ENCODE results near the gene LDHAL6B. TPM values are rescaled to one million over a fixed set of nuclear protein-coding genes. Genes with fewer than 3 reads are reported as not detected.
"Not testable (repeated sequence)": the region's sequence is repeated elsewhere in the genome, so short reads cannot be mapped to it uniquely, and the experiment has no call there.

The LDHAL6B gene
- not detected for total RNA-seq

GRCh38 chr15:59206623-59207183, at the start of gene LDHAL6B:
Gene LDHAL6B (plus strand): TSS chr15:59206843. CDS start chr15:59206941, 98 bp downstream.
- DNase-seq, result no peak

DNA sequence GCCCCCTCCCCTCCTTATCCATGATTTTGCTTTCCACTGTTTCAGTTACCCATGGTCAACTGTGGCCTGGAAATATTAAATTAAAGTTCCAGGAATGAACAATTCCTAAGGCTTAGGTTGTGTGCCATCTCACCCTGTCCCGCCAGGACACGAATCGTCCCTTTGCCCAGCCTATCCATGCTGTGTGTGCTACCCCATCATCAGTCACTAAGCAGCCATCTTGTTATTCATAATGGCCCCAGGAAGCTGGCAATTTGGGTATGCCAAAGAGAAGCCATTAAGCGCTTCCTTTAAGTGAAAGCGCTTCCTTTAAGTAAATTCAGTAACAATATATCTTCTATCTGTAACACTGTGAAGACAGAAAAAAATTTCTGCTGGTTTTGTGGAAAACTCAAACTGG, 49.2 kb upstream of the LDHAL6B start:
- no peak for DNase-seq

DNA sequence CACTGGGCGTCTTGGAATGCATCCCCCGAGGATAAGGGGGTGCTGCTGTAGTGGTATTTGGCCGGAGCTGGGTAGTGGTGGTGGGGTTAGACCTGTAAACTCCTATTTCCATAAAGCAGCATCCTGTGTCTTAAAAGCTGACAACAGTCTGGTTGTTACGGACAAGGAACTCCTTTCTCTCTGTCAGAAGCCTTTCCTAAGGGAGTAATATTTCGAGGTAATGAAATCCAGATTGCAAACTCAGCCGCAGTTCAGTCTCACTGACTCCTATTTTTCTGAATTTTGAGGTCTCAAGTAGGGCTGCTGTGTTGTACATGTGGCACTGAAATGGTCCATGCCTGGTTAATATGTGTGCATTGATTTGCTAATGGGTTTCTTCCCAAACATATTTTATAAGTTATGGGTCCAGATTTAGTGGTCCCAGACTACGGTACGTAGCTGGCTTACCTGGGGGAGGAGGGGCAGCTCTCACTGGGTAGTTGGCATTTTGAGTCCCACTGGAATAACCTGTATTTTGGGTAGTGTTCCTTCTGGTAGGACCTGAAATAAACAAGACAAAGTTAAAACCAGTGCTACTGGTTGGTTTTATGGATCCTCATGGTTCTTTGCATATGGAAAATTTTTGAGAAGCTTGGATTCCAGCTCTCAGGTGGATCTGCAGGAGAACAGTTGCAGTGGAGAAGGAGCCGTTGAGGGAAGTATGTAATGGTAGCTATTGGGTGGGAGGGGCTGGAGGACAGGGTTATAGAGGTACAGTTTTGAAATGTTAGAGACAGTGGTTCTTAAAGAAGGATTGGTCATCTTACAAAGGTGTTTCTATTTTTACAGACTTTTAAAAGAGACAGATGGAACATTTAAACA, 48.6 kb upstream of the LDHAL6B start:
- no peak for DNase-seq

DNA sequence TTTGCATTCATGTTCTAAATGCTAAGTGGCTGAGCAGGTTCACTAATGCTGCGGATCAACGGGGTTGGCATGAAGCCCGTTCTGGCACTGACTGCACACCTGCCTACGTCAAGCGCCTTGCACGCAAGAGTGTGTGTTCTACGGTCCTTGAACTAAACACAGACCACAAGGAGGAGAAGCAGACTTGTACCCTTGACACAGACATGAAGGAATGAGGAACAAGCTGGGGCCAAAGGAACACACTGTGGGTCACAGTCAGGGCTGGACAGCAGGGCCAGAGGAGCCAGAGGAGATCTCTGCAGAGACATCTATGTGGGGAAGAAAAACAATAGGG, 48.0 kb upstream of the LDHAL6B start:
- no peak for DNase-seq

- no peak for DNase-seq
Measured at GRCh38 chr15:59159210-59159609, 47.4 kb upstream of the LDHAL6B start.

DNA sequence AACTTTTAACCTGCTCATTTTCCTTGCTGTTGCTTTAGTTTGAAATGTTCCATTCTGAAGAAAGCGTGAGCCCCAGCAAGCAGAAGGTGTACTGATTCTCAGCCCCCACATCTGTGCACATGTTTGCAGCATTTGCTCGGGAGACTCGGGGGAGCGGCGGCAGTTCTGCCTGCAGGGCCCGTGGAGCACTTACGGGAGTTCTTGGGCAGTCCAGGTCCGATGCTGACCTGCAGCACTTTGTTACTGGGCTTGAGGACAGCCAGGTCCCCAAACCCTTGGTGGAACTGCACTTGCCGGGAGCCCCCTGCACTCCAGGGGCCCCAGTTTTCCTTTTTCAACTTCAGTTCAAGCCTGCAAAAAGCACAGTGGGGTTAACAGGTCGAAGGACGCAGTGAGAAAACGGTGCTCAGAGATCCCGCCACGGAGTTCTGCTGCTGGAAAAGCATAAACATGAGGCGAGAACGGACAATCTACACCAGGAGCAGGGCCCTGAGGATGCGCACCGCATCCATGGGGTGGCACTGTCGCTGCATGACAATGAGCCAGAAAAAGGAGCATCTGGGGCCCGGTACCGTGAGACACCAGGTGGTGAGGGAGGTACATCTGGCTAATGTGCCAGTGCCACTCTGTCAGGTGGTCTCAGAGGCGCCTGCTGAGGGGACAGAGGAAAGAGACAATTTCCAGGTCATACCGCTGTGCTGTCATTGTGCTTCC, 45.6 kb upstream of the LDHAL6B start:
- DNase-seq, result no peak

DNA sequence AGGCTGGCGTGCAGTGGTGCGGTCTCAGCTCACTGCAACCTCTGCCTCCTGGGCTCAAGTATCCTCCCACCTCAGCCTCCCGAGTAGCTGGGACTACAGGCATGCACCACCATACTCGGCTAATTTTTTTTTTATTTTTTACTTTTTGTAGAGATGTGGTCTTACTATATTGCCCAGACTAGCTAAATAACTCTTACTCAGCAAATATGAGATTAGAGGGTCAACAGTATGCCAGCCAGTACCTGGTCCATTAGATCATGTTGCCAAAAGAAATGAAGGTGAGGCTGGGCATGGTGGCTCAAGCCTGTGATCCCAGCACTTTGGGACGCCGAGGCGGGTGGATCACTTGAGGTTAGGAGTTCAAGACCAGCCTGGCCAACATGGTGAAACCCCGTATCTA, 44.6 kb upstream of the LDHAL6B start:
- not testable (repeated sequence) for DNase-seq

- DNase-seq, result no peak
Measured at GRCh38 chr15:59165726-59166125, 40.9 kb upstream of the LDHAL6B start.

DNA sequence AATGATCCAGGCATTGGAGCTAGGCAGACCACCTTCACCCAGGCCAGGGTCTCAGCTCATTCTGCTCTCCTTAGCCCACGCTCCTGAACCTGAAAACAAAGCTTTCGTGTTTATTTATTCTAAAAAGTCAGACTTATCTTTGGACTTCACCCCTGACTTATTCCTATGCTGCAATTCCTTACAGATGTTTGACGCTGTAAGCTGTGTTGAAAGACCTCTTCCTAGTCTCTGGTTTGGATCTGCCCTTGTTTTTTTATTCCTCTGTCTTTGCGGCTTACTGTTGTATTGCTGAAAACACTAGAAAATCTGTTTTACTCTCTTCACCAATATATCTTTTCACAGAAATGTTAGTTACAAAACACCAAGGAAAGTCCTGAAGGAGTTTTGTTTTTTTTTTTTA, 40.5 kb upstream of the LDHAL6B start:
- no peak for DNase-seq

DNA sequence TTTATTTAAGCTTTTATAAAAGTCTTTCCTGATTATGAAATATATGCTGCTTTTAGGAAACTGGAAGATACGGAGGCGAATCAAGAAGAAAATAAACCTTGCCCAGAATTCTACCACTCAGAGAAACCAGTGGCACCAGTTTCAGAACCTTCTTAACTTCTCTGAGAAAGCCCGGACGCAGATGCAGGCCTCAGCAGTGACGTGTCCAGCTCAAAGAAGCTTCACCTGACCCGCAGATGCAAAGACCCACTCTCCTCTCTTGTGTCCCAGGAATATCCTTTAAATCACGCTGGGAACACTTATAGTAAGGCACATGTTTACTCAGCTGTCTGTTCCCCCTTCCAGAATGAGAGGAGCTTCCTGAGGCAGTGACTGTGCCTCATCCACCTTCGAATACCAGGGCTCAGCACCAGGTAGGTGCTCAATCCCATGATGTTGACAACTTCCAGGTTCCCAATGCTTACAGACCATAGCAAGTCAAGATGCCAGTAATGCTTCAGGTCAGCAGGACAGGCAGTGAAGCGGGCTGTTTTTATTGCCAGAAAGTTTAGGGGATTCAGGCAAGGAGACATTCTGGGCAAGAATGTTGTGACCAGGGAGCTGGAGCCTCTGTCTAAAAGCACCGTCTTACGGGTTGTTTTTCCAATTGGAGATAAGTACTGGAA, 39.9 kb upstream of the LDHAL6B start:
- no peak for DNase-seq

DNA sequence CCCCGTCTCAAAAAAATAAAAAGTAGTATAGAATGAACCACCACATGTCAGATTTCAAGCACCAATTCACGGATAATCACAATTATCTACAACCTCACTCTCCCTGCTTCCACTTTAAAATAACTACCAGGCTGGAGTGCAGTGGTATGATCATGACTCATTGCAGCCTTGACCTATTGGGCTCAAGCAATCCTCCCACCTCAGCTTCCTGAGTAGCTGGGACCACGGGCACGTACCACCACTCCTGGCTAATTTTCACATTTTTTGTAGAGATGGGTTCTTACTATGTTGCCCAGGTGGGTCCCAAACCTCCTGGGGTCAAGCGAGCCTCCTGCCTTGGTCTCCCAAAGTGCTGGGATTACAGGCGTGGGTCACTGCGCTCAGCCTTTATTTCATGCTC, 38.1 kb upstream of the LDHAL6B start:
- DNase-seq, result no peak

DNA sequence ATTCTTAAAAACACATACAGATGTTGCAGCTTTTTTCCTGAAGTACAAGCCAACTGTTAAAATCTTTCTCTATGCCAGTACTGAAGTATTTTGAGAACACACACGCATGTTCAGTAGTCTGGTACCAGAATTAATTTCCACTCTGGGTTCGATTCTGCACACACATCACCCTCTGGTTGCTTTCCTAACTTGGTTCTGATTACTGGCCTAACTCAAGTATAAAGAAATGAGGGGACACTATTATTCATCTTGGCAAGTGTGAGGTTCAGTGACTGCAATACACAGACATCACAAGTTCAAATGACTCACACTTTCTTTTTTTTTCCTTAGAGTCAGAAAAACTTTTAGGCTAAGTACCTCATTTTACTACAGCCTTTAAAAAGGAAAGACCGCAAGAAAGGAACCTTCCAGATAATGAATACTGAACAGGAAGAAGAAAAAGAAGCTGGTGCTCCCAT, 37.4 kb upstream of the LDHAL6B start:
- no peak for DNase-seq

DNA sequence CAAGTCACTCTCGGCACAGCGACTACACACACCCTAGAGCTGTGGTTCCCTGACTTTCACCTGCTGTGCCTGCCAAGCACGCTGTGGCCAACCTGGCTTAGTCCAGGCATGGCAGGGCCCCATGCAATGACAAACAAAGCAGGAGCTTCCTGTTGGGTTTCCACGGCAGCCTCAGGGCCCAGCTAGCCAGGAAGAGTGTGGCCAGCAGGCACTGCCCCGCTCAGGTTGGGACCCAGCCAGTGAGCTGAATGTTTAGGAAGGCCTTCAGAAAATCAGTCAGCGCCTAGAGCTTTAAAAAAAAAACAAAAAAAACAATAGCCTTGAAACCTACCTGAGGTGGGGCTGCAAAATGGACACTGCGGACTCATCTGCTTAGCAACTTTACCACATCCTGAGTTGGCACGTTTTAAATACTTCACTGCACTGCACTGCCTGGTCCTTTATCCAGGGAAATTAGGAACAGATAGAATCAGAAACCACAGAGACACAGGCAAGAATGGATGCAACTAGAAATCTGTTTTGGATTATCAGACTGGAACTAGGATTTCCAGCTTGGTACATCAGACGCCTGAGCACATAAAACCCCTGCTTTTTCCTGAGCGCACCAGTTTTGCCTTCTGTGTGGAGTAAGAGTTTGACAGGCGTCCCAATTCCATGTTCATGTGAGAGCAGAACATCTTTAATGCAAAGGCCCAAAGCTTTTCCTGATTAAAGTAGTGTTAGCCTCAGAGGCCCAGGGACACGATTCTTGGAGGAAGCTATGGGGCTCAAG, 36.2 kb upstream of the LDHAL6B start:
- DNase-seq, result no peak

- DNase-seq, result no peak
Measured at GRCh38 chr15:59171067-59171397, 35.6 kb upstream of the LDHAL6B start.

DNA sequence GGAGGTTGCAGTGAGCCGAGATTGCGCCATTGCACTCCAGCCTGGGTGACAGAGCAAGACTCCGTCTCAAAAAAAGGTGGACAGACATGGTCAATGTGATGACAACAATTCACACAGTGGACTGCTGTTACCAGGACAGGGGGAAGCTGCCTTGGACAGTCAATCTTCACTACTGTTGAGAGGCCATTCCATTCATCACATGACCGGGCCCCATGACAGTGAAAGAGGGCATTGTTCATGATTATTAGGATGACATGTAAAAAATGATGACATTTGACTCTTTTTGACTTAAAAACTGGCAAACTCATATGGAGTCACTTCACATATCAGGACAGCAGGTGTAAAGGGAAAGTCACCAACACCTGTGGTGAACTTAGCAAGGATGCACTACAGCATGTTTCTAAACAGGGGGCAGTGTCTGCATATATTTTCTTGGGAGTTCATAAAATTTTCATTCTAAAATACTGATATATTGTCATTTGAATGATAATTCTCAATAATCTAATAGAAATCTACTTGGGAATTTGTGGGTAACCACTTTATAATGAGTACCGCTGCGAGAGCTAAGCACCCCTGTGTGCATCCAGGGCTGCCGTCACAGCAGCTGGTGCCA, 34.2 kb upstream of the LDHAL6B start:
- no peak for DNase-seq

DNA sequence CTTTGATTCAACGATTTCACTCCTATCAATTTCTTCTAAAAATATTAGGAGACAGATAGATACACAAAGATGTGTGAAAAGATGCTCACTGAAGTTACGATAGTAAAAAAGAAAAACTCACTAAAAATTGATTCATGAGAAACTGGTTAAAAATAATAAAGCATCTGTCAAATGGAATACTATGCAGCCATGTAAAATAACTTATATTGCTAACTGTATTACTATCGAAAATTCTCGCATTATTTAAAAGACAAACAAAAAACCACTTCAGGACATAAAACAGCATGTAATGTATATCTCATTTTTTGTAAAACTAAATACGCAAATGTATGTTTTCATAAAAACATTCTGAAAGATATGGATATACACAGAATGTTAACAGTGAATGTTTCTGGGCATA, 33.4 kb upstream of the LDHAL6B start:
- no peak for DNase-seq

- no peak for DNase-seq
Measured at GRCh38 chr15:59174151-59174834, 32.4 kb upstream of the LDHAL6B start.

GRCh38 chr15:59174835-59175831, 31.5 kb upstream of the LDHAL6B start:
- no peak for DNase-seq

- DNase-seq, result no peak
Measured at GRCh38 chr15:59176653-59177316, 29.9 kb upstream of the LDHAL6B start.

DNA sequence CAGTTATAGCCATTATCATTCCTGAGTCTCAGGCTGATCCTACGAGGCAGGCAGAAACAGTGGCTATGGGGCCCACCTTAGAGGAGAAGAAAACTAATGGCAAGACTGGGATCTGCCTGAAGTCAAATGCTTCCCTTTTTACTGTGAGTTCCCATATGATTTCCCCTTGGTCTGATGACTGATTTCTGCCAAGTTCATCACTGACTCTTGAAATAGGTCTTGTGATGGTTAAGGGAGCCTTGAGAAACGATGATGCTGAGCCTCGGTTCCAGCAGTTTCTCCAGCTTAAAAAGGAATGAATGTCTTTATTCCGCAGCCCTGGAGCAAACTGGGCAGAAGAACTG, 29.4 kb upstream of the LDHAL6B start:
- no peak for DNase-seq
